NT2/D1 (cell line): ENCODE results near the gene GOLGA8H.
"Not testable (repeated sequence)": the region's sequence is repeated elsewhere in the genome, so short reads cannot be mapped to it uniquely, and the experiment has no call there.

Experiments
- YY1 ChIP-seq: IDR thresholded peaks from 2 replicates; pipeline ENCODE4 v1.6.1; 2011; ENCODE audit not compliant: insufficient read length, insufficient read depth
- ZNF274 ChIP-seq: IDR thresholded peaks from 2 replicates; pipeline ENCODE4 v1.6.1; 2011; ENCODE audit warnings: mild to moderate bottlenecking, low read depth, low read length

DNA sequence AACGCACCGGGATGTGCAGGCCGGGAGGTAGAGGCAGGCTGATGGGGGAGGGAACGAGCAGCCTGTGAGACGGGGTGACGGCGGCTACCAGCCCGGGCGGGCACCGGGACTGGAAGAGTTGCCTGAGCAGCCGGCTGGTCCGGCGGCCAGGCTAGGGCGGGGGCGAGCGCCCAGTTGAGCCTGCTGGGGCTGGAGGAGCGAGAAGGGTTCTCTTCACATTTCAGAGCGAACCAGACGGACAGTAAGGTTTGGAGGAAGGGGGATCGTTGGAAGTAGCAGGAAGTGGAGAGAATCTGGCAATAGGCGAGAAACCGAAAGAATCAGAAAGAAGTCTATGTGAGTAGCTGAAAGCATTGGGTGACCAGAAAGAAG, 22.4 kb downstream of the GOLGA8H start:
- TF ChIP-seq ZNF274, YY1: not testable (repeated sequence)
